SJSA1 (cell line): ENCODE data around the gene CFAP91. TPM values are rescaled to one million over a fixed set of nuclear protein-coding genes. Genes with fewer than 3 reads are reported as not detected.

Experiments used
- DNase-seq, 2 experiments: peaks; one replicate each; pipeline ENCODE4 v3.0.0-alpha.2; 2015 to 2020; ENCODE audit warnings: low spot score in 2 of 2, low read depth in 1 of 2
- H3K27ac ChIP-seq: fragments of 250-450 bp; sonication (Bioruptor Pico); 2 replicates; pipeline ENCODE4 v1.5.1; 2020; ENCODE audit warnings: mild to moderate bottlenecking, moderate library complexity
- H3K27me3 ChIP-seq: fragments of 250-450 bp; sonication (Bioruptor Pico); replicated peaks from 2 replicates; pipeline ENCODE4 v1.5.1; 2020; ENCODE audit warnings: mild to moderate bottlenecking, moderate library complexity
- H3K36me3 ChIP-seq: fragments of 250-450 bp; sonication (Bioruptor Pico); 2 replicates; pipeline ENCODE4 v1.5.1; 2020; ENCODE audit warnings: mild to moderate bottlenecking
- H3K4me1 ChIP-seq: fragments of 250-450 bp; sonication (Bioruptor Pico); replicated peaks from 2 replicates; pipeline ENCODE4 v1.6.1; 2021; ENCODE audit warnings: mild to moderate bottlenecking
- H3K4me3 ChIP-seq: fragments of 250-450 bp; sonication (Bioruptor Pico); 2 replicates; pipeline ENCODE4 v1.5.1; 2020; ENCODE audit warnings: mild to moderate bottlenecking
- H3K9me3 ChIP-seq: fragments of 250-450 bp; sonication (Bioruptor Pico); replicated peaks from 2 replicates; pipeline ENCODE4 v1.5.1; 2020; ENCODE audit warnings: mild to moderate bottlenecking
- total RNA-seq: library from RNA; depleted of rRNA; stranded (reverse); fragments of >200 nt; shearing (Covaris generic); gene quantifications from 2 replicates; pipeline ENCODE4 v1.2.3, GENCODE V29; 2014; rRNA removed

The CFAP91 gene
- total RNA-seq, 1 experiment from 2014 or later = 0.18 TPM

DNA sequence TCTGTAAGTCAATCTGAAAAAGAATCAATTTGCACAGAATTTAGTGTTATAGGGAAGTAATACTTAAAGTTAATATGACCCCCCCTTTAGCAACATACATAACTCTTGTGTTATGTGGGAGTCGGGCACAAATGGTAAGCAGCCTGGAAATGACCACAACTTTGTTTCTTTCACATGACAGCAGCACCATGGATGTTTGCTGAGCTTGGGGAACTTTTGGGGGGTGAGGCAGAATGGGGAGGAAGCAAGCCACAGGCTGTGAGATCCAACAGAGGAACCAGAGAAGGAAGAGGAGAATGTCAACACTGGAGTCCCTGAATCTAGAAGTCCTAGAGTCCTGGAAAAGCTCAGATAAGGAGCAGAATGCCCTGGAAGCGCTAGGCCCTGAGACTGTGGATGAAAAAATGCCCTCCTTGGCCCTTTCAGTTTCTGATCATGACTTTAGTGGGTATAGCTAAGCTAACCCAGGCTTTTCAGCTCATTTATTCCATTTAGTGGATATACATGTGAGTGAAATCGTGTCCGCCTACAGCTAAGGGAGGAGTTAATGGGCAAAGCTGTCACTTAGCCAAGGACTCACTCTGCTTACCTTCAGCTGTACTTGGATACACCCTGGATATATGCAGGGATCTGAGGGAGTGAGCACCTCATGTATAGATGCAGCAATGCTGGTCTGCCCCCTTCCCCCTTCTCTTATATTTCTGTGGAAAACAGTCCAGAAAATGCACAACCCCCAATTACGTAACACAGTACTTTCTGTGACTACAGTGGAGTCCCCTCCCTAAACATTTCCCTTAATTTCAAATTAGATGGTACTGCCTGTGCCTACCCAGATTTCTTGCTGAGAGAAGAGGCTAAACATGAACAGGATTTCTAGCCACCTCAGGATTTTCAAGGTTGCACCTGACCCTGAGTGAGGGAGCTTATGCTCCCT lies 39.1 kb downstream of the CFAP91 start:
- Histone ChIP-seq H3K36me3 (no peaks in the 10 kb centered on the region), H3K4me1 (peaks cover 8% of the 10 kb centered on the region), H3K27ac (no peak overlapping the region), H3K4me3 (no peak overlapping the region), H3K27me3 (no peaks in the 10 kb centered on the region), H3K9me3 (no peaks in the 10 kb centered on the region)
- no peak for DNase-seq

DNA sequence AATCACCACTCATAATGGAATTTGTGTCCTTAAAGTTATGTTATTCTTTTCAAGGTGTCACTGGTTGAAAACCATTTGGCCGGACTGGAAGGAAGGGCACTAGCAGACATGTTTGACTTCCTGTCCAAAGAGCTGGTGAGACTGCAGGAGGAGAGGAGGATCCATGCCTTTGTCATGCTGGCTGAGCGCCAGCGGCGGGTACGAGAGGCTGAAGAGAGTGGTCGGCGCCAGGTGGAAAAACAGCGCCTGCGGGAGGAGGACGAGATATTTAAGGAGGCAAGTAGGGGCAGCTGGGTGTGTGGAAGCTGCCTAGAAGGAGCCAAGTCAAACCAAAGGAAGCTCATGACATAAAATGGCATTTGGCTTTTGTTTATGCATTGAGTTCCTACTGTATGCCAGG lies 41.1 kb downstream of the CFAP91 start:
- Histone ChIP-seq H3K36me3 (no peaks in the 10 kb centered on the region), H3K27me3 (no peaks in the 10 kb centered on the region), H3K27ac (no peak overlapping the region), H3K4me1 (no peaks in the 10 kb centered on the region), H3K9me3 (no peaks in the 10 kb centered on the region), H3K4me3 (no peak overlapping the region)
- DNase-seq = no peak

DNA sequence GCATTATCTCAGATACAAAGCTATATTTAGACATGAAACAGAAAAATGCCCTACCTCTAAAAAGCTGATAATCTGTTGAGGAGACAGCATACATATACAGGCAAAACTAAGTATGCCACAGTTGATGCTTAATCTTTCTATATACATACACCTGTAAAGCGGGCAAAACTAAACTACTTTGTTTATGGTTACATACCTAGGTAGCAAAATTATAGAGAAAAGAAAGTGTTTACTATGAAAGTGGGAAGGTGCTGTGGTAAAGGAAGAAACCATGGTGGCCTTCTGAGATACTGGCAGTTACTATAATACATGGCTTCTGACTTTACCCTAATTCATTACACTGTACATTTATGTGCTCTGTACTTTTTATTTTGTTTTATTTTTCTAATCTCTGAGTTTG lies 43.1 kb downstream of the CFAP91 start:
- Histone ChIP-seq H3K4me3 (no peak overlapping the region), H3K9me3 (no peaks in the 10 kb centered on the region), H3K27me3 (no peaks in the 10 kb centered on the region), H3K36me3 (no peaks in the 10 kb centered on the region), H3K27ac (no peak overlapping the region), H3K4me1 (no peaks in the 10 kb centered on the region)
- DNase-seq = no peak

DNA sequence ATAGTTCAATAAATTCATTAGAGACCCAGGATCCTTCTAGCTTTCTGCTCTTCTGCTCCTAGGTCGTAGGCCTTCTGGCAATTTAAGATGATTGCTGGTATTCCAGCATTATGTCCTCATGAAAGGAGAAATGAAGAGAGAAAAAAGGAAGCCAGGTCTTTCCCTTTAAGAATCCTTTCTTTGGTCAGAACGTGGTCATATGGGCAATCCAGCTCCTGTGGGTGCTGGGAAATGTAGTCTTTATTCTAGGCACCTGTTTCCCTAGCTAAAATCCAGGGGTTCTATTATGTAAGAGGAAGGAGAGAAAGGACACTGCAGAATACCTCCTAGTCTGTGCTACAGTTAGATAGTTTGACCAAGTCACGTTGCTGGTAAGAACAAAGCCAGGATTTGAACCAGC lies 43.6 kb downstream of the CFAP91 start:
- no peak for DNase-seq
- H3K4me3 ChIP-seq = no peak overlapping the region
- H3K36me3 ChIP-seq = no peaks in the 10 kb centered on the region
- no peaks in the 10 kb centered on the region for H3K4me1 ChIP-seq
- H3K9me3 ChIP-seq = no peaks in the 10 kb centered on the region
- no peaks in the 10 kb centered on the region for H3K27me3 ChIP-seq
- no peak overlapping the region for H3K27ac ChIP-seq

DNA sequence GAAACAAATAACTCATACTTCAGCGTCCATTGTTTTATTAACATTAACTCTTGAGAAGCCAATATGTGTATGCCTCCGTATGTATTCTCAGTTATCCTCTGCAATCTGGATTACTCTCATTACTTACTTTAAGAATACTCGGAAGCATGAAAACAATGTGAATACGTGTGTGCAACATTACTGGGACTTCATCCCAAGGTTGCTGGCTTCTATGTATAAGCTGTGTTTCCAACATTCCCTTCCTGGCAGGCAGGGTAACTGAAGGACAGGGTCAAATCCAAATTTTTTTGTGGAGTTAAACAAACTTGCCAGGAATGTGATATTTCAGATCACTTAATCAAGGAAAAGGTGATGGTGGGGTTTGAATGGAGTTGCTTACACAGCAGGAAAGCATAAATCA lies 44.5 kb downstream of the CFAP91 start:
- Histone ChIP-seq H3K27me3 (no peaks in the 10 kb centered on the region), H3K4me3 (no peak overlapping the region), H3K27ac (no peak overlapping the region), H3K4me1 (no peaks in the 10 kb centered on the region), H3K36me3 (no peaks in the 10 kb centered on the region), H3K9me3 (no peaks in the 10 kb centered on the region)
- no peak for DNase-seq

DNA sequence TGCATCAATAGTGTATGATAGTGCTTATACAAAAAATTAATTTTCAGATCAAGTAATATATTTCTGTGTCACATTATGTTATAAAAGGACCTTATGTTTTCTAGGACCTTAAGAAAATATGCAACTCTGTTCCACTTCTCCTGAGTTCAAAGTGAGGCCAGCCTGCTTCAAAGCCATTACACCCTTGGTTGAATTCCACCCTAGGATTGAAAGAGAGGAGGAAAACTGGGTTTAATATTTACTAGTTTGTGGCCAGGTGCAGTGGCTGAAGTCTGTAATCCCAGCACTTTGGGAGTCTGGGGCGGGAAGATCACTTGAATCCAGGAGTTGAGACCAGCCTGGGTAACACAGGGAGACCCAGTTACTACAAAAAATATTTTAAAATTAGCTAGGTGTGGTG lies 46.2 kb downstream of the CFAP91 start:
- H3K36me3 ChIP-seq = no peaks in the 10 kb centered on the region
- H3K4me3 ChIP-seq = no peak overlapping the region
- H3K27ac ChIP-seq = no peak overlapping the region
- no peaks in the 10 kb centered on the region for H3K4me1 ChIP-seq
- no peaks in the 10 kb centered on the region for H3K9me3 ChIP-seq
- no peak for DNase-seq
- no peaks in the 10 kb centered on the region for H3K27me3 ChIP-seq

DNA sequence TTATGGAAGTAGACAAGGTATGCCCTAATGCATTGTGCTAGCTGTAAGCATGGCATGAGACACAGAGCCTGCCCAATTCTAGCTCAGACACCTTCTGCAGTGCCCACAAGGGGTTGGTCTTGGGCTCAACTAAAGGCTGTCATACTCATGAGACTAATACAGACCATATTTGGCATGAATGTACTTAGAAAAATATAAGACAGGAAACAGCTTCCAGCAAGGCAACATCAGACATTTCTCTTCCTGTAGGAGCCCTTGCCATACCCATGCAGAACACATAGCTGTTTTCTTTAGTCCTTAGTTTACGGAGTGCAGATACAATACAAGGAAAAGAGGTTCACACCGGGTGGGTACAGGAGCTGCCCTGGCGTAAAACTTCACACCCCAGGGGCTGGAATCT lies 48.6 kb downstream of the CFAP91 start:
- H3K9me3 ChIP-seq = no peaks in the 10 kb centered on the region; the same call in 1 of the 2 replicates
- no peaks in the 10 kb centered on the region for H3K36me3 ChIP-seq
- DNase-seq = no peak
- H3K27me3 ChIP-seq = no peaks in the 10 kb centered on the region
- H3K4me3 ChIP-seq = no peak overlapping the region
- H3K27ac ChIP-seq = no peak overlapping the region
- no peaks in the 10 kb centered on the region for H3K4me1 ChIP-seq

Other genes with a start within 250 kb of the CFAP91 start
- gene TMEM39A, start 239.4 kb upstream of the CFAP91 start, total RNA-seq = 48.4 and 74.1 TPM in 2 replicates
- gene POGLUT1, start 234.1 kb upstream of the CFAP91 start, total RNA-seq = 11.6 and 15.1 TPM in 2 replicates
- gene TIMMDC1, start 204.5 kb upstream of the CFAP91 start, total RNA-seq = 48.3 and 99.5 TPM in 2 replicates
- not detected in 2 replicates for gene CD80, start 143.4 kb upstream of the CFAP91 start, total RNA-seq
- gene ADPRH, start 123.5 kb upstream of the CFAP91 start, total RNA-seq = 1.3 and 2.0 TPM in 2 replicates
- 0.16 and 1.4 TPM in 2 replicates for gene PLA1A, start 105.1 kb upstream of the CFAP91 start, total RNA-seq
- gene POPDC2, start 42.4 kb upstream of the CFAP91 start, total RNA-seq = 0.97 TPM in 1 of 2 replicates, not detected in the other
- 36.0 and 73.6 TPM in 2 replicates for gene COX17, start 25.6 kb upstream of the CFAP91 start, total RNA-seq
- 0.08 TPM in 1 of 2 replicates, not detected in the other for gene NR1I2, start 79.1 kb downstream of the CFAP91 start, total RNA-seq